ENCODE results near the gene GPC6. TPM values are rescaled to one million over a fixed set of nuclear protein-coding genes. Genes with fewer than 3 reads are reported as not detected.

GPC6 gene
- total RNA-seq, 3 donors from 2014 or later (not counting 1 experiment from before 2014, with no cell fraction given), result not detected

DNA sequence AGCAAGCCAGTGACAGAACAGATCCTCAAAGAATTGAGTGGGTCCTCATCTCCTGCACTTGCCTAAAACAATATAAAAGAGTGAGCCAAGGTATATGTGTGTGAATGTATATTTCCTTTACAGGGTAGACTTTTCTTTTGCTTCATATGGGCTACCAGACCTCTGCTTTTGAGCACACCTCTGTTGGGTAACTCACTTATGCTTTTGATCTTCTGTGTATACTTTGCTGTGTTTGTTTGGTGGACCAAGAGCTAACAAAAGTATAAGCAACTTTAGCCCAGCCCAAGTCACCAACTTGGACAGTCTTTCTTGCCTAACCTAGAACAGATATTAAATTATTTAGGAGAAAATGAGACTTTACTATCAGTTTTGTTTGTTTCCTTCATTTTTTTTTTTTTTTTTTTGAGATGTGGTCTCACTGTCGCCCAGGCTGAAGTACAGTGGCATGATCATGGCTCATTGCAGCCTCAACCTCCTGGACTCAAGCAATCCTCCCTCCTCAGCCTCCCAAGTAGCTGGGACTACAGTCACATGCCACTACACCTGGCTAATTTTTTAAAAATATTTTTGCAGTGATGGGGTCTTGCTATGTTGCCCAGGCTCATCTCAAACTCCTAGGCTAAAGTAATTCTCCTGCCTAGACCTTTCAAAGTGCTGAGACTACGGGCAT is 739.8 kb downstream of the GPC6 start:
- WGBS (ENCODE audit: insufficient coverage), result 75% methylated on average over 1 of the region's 2 CpGs
- no peaks in the 10 kb centered on the region for H3K27me3 Mint-ChIP-seq (ENCODE audit: low read depth in 2 of 2)
- intact Hi-C loops (cut with micrococcal nuclease), result no loop called here
- H3K4me3 ChIP-seq (ENCODE audit: low read length), result no peak overlapping the region
- H3K9me3 ChIP-seq (ENCODE audit: control insufficient read depth, insufficient read depth, low read length), result no peaks in the 10 kb centered on the region
- no peaks in the 10 kb centered on the region for H3K4me1 ChIP-seq (ENCODE audit: control insufficient read depth, insufficient read depth, low read length)
- no peak overlapping the region for H3K4me3 Mint-ChIP-seq
- H3K36me3 ChIP-seq (ENCODE audit: control insufficient read depth, insufficient read depth, low read length), result no peaks in the 10 kb centered on the region
- no peaks in the 10 kb centered on the region for H3K9me3 Mint-ChIP-seq
- H3K4me1 Mint-ChIP-seq, result no peaks in the 10 kb centered on the region
- no peaks in the 10 kb centered on the region for H3K27me3 ChIP-seq (ENCODE audit: control insufficient read depth, insufficient read depth, low read length)
- ATAC-seq (no peak), DNase-seq (no peak)
- no peak overlapping the region for H3K27ac ChIP-seq (ENCODE audit: low read length)
- H3K36me3 Mint-ChIP-seq, result no peaks in the 10 kb centered on the region
- no peak overlapping the region for H3K27ac Mint-ChIP-seq
- TF ChIP-seq, protein P1, sequence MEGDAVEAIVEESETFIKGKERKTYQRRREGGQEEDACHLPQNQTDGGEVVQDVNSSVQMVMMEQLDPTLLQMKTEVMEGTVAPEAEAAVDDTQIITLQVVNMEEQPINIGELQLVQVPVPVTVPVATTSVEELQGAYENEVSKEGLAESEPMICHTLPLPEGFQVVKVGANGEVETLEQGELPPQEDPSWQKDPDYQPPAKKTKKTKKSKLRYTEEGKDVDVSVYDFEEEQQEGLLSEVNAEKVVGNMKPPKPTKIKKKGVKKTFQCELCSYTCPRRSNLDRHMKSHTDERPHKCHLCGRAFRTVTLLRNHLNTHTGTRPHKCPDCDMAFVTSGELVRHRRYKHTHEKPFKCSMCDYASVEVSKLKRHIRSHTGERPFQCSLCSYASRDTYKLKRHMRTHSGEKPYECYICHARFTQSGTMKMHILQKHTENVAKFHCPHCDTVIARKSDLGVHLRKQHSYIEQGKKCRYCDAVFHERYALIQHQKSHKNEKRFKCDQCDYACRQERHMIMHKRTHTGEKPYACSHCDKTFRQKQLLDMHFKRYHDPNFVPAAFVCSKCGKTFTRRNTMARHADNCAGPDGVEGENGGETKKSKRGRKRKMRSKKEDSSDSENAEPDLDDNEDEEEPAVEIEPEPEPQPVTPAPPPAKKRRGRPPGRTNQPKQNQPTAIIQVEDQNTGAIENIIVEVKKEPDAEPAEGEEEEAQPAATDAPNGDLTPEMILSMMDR (IDR thresholded peaks at IDR 0.05), result no peak

DNA sequence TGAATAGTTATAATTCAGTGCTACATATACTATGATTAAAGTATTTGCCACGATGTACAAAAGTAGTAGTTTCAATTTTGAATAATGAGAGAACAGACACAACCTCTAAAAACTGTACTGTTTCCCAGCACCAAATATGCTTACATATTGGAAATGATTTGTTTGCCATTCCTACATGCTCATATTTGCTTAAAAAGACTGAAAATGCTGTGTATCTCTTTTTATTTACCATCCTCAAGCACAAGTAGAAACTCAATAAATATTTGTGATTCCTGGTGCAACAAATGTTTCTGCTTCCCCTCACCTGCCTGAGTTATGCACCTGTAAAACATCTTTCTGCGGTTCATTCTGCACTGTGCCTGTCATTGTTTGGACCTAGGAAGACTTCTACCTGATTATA is 740.7 kb downstream of the GPC6 start:
- ATAC-seq (no peak), DNase-seq (no peak)
- no peaks in the 10 kb centered on the region for H3K36me3 ChIP-seq (ENCODE audit: control insufficient read depth, insufficient read depth, low read length)
- H3K36me3 Mint-ChIP-seq, result no peaks in the 10 kb centered on the region
- no peaks in the 10 kb centered on the region for H3K4me1 Mint-ChIP-seq
- TF ChIP-seq, protein P1 (IDR thresholded peaks at IDR 0.05), result no peak
- H3K4me1 ChIP-seq (ENCODE audit: control insufficient read depth, insufficient read depth, low read length), result no peaks in the 10 kb centered on the region
- intact Hi-C loops (cut with micrococcal nuclease), result no loop called here
- H3K27ac Mint-ChIP-seq, result no peak overlapping the region
- no peak overlapping the region for H3K4me3 Mint-ChIP-seq
- H3K27me3 ChIP-seq (ENCODE audit: control insufficient read depth, insufficient read depth, low read length), result no peaks in the 10 kb centered on the region
- 100% methylated on average over 1 of the region's 2 CpGs for WGBS (ENCODE audit: insufficient coverage)
- H3K4me3 ChIP-seq (ENCODE audit: low read length), result no peak overlapping the region
- no peaks in the 10 kb centered on the region for H3K27me3 Mint-ChIP-seq (ENCODE audit: low read depth in 2 of 2)
- no peaks in the 10 kb centered on the region for H3K9me3 ChIP-seq (ENCODE audit: control insufficient read depth, insufficient read depth, low read length)
- H3K9me3 Mint-ChIP-seq, result no peaks in the 10 kb centered on the region
- H3K27ac ChIP-seq (ENCODE audit: low read length), result no peak overlapping the region

DNA sequence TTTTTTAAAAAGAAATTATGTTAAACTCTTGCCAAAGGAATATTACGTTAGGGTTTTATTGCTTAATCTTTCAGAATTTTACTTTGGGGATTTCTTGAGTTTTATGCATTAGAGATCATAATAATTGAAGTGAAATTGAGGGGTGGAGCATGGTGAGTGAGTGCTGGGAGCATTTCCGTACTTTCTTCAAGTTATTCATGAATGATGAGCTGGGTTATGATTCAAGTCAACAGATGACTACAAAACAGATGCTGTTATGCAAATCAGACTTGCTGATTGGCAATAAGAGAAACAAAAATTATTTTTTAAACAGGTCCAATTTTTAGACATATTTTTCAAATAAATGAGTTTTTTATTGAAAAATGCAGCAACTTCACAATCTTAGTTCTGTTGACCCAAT is 748.6 kb downstream of the GPC6 start:
- no peak overlapping the region for H3K27ac ChIP-seq (ENCODE audit: low read length)
- no peaks in the 10 kb centered on the region for H3K4me1 ChIP-seq (ENCODE audit: control insufficient read depth, insufficient read depth, low read length)
- H3K4me3 Mint-ChIP-seq, result no peak overlapping the region
- no peak for DNase-seq
- H3K36me3 Mint-ChIP-seq, result no peaks in the 10 kb centered on the region
- H3K27me3 Mint-ChIP-seq (ENCODE audit: low read depth in 2 of 2), result no peaks in the 10 kb centered on the region
- H3K9me3 ChIP-seq (ENCODE audit: control insufficient read depth, insufficient read depth, low read length), result no peaks in the 10 kb centered on the region
- intact Hi-C loops (cut with micrococcal nuclease), result no loop called here
- H3K4me3 ChIP-seq (ENCODE audit: low read length), result no peak overlapping the region
- H3K27me3 ChIP-seq (ENCODE audit: control insufficient read depth, insufficient read depth, low read length), result no peaks in the 10 kb centered on the region
- WGBS (ENCODE audit: insufficient coverage), result 74% methylated on average over 2 of the region's 2 CpGs
- H3K9me3 Mint-ChIP-seq, result peaks cover 2% of the 10 kb centered on the region in 2 donors
- TF ChIP-seq, protein P1 (IDR thresholded peaks at IDR 0.05), result no peak
- ATAC-seq, result no peak
- H3K36me3 ChIP-seq (ENCODE audit: control insufficient read depth, insufficient read depth, low read length), result no peaks in the 10 kb centered on the region
- H3K27ac Mint-ChIP-seq, result no peak overlapping the region
- no peaks in the 10 kb centered on the region for H3K4me1 Mint-ChIP-seq

DNA sequence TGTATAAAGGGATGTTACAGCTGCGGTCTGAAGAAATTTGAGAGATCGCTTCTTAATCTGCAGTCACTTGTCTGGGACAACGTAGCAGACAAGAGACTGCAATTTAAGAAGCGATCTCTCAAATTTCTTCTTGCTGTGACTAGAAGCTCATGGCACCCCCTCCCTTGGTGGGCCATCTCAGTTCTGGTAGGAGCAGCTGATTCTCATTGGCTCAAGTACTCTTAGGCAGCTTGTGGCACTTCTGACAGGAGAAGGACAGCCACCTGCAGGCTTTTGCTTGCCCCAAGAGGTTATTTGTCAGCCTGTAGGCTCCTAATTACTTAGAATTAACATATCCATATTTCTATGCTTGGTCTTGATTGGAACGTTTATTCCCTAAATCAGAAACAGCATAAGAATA is 749.9 kb downstream of the GPC6 start:
- intact Hi-C loops (cut with micrococcal nuclease), result no loop called here
- WGBS (ENCODE audit: insufficient coverage), result 94% methylated on average over 4 of the region's 5 CpGs
- DNase-seq, result no peak
- Mint-ChIP-seq H3K9me3 (peaks cover 2 to 4% of the 10 kb centered on the region in 2 donors), H3K27me3 (ENCODE audit: low read depth in 2 of 2) (no peaks in the 10 kb centered on the region), H3K4me1 (no peaks in the 10 kb centered on the region), H3K4me3 (no peak overlapping the region), H3K36me3 (no peaks in the 10 kb centered on the region), H3K27ac (no peak overlapping the region)
- Histone ChIP-seq H3K9me3 (ENCODE audit: control insufficient read depth, insufficient read depth, low read length) (no peaks in the 10 kb centered on the region), H3K4me3 (ENCODE audit: low read length) (no peak overlapping the region), H3K4me1 (ENCODE audit: control insufficient read depth, insufficient read depth, low read length) (no peaks in the 10 kb centered on the region), H3K27ac (ENCODE audit: low read length) (no peak overlapping the region), H3K36me3 (ENCODE audit: control insufficient read depth, insufficient read depth, low read length) (no peaks in the 10 kb centered on the region), H3K27me3 (ENCODE audit: control insufficient read depth, insufficient read depth, low read length) (no peaks in the 10 kb centered on the region)
- TF ChIP-seq, protein P1 (IDR thresholded peaks at IDR 0.05), result no peak
- ATAC-seq, result no peak

Data from natural killer cell (primary cell).